8988T (cell line): ENCODE measurements around the gene PDCL3.

Experiments used
- DNase-seq: peaks from one replicate; pipeline ENCODE4 v3.0.0; 2011

Gene PDCL3

DNA sequence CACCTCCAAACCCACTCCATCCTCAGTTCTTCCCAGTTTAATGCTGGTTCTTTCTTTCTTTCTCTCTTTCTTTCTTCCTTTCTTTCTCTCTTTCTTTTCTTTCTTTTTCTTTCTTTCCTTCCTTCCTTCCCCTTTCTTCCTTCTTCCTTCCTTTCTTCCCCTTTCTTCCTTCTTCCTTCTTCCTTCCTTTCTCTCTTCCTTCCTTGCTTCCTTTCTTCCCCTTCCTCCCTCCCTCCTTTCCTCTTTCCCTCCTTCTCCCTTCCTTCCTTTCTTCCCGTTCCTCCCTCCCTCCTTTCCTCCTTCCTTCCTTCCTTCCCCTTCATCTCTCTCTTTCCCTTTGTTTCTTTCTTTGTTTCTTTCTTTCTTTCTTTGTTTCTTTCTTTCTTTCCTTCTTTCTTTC lies 50.9 kb downstream of the PDCL3 start:
- DNase-seq: no peak

DNA sequence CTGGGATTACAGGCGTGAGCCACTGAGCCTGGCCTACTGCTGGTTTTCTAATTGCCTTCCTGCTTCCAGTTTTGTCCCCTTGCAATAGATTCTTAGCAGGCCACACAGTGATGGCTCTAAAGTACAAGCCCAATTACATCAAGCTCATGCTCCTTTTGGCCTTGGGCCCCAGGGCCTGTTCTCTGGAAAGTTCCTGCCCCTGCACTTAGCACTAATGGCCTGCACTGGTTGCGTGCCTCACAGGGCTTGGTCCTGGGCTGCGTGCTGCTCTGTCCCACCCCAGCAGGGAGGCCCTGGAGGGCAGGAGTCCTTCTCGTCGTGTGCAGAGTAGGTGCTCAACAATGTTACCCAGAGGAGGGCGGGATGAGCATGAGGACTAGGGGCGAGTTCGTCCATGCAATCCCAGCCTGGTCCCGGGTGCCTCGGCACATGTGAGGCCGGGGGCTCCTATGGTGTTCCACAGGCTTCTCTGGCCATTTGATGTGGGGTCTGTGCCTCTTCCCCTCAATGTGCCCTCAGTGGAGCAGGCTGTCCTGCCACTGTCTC lies 51.7 kb downstream of the PDCL3 start:
- DNase-seq: no peak

- DNase-seq: no peak
Measured at GRCh38 chr2:100615471-100615870, 52.7 kb downstream of the PDCL3 start.

- no peak for DNase-seq
Measured at GRCh38 chr2:100615886-100616285, 53.1 kb downstream of the PDCL3 start.

DNA sequence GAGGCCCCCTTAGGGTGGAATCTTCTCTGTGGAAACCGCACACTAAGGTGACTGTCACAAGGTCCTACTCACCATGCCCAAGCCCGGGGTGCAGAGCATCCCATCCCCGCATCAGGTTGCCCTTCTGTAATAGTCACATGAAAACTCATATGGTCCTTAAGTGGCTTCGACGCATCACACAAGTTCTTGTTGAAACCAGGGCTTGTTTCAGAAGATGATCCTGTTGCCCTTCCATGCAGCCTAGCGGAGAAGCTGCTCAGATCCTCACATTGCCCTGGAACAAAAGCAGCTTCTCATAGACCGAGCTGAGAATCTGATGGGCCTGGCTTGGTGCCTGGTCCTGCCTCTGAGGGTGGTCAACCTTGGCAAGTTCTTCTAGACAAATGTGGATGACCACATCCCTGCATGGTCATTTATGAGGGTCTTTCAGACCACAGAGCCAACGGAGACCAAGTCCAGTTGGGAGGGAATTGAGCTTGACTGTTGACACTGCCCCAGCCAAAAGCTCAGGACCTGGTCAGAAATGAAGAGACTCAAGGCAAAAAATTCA lies 54.1 kb downstream of the PDCL3 start:
- DNase-seq: no peak

DNA sequence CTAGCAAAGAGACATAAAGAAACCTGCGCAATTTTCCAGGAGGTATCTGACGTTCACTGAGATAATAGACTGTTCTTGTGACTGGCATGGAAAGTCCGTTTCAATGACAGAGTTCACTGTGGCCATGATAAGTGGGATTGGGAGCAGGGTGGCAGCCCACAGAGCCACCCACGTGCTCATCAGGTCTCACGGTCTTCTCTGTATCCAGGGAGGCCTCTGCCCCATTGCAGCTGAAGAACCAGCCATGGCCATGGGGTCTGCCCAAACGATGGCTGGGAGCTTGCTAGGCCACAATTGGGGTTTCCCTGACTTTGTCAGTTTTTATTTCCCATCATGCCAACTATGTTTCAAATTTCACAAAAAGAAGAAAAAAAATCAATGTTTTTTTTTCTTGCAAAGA lies 57.2 kb downstream of the PDCL3 start:
- no peak for DNase-seq

DNA sequence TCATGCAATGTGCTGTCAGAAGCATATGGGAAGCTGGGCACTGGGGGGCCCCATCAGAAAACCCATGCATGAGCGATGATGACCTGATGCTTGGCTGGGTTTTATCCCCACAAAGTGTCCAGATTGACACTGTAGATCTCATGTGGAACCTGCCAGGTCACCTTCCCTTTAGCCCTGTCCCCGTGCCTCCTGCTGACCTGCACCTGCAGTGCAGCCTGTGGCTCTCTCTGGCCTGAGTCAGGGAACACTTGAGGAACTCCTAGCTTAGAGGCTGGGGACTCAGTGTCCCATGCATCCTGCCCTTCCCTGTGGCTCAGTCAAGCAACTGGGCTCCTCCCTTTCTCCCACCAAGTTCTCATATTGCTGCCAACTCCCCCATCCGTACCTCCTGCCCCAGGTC lies 57.7 kb downstream of the PDCL3 start:
- DNase-seq: no peak

GRCh38 chr2:100621371-100621951 lies 58.7 kb downstream of the PDCL3 start:
- no peak for DNase-seq

DNA sequence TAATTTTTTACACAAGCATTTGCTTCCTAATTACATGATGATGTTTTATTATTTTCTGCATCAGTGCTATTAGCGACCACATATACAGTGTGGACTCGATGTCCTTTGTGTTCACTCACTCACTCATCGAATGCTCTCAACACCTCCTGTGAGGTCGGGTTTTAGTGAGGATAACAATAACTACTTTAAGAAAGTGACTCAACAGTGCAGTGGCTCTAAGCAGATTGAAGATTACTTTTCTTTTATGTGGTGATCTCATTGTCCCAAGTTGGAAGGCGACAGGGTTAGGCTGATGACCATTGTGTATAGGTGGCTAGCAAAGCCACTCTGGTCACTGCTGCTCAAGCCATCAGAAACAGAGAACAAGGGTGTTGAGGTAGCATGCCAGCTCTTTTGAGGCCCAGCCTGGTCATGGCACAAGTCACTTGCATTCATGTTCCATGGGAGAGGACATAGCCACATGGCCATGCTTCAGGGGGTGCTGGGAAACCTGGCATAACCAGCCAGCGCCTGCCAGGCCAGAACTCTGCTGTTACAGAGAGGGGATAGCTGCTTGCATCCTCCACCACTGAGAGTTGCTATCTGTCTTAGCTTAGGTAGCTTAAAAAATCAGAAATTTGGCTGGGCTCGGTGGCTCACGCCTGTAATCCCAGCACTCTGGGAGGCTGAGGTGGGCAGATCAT lies 60.4 kb downstream of the PDCL3 start:
- DNase-seq: no peak

- DNase-seq: no peak
Measured at GRCh38 chr2:100623930-100624329, 61.1 kb downstream of the PDCL3 start.

- no peak for DNase-seq
Measured at GRCh38 chr2:100624536-100624935, 61.7 kb downstream of the PDCL3 start.

DNA sequence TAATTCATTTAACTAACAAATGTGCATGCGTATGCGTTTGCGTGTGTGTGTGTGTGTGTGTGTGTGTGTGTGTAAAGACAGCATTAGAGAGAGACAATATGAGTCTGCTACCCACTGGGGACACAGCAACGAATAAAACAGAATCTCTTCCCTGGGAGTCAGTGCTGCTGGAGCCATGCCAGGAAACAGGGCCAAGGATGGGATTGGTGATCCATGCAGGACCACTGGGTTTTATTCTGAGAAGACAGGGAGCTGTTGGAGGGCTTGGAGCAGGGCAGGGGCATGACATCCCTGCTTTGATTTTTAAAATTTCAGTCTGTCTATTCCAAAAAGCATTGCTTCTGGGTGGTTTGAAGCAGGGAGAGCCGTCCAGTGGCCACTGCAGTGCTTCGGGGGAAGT lies 62.9 kb downstream of the PDCL3 start:
- no peak for DNase-seq
